Astrocyte (in vitro differentiated cells and primary cell): Measurements from ENCODE around the gene KIF19. TPM values are rescaled to one million over a fixed set of nuclear protein-coding genes. Genes with fewer than 3 reads are reported as not detected.

Experiments
- DNase-seq: peaks from one replicate; pipeline ENCODE4 v3.0.0-alpha.2; 2010; ENCODE audit warnings: low read depth
- FAIRE-seq: peaks from 2 replicates; lab custom pipeline; 2011; peaks lifted over from hg19 to GRCh38; lab: Jason Lieb, UNC
- H2AFZ ChIP-seq: 2 replicates; pipeline ENCODE4 v1.6.0; 2012; ENCODE audit warnings: low read depth, low read length, inconsistent platforms
- H3K27ac ChIP-seq: 2 replicates; pipeline ENCODE4 v1.5.1; 2011; ENCODE audit warnings: low read depth, low read length, inconsistent platforms
- H3K27me3 ChIP-seq: 2 replicates; pipeline ENCODE4 v1.6.0; 2011; ENCODE audit warnings: low read length, inconsistent platforms; ENCODE audit not compliant: insufficient read depth
- H3K36me3 ChIP-seq: 2 replicates; pipeline ENCODE4 v1.5.1; 2011; ENCODE audit warnings: low read length, inconsistent platforms; ENCODE audit not compliant: insufficient read depth
- H3K4me1 ChIP-seq: 2 replicates; pipeline ENCODE4 v1.5.1; 2011; ENCODE audit warnings: low read length, inconsistent platforms; ENCODE audit not compliant: insufficient read depth
- H3K4me2 ChIP-seq: 2 replicates; pipeline ENCODE4 v1.6.0; 2012; ENCODE audit warnings: low read length, inconsistent platforms
- H3K4me3 ChIP-seq: 2 replicates; pipeline ENCODE4 v1.5.1; 2011; ENCODE audit warnings: low read depth, mild to moderate bottlenecking, low read length, inconsistent platforms; ENCODE audit not compliant: insufficient read depth
- H3K79me2 ChIP-seq: 2 replicates; pipeline ENCODE4 v1.6.0; 2012; ENCODE audit warnings: mild to moderate bottlenecking, low read length, inconsistent platforms; ENCODE audit not compliant: insufficient read depth
- H3K9ac ChIP-seq: 2 replicates; pipeline ENCODE4 v1.6.0; 2012; ENCODE audit warnings: mild to moderate bottlenecking, low read length, inconsistent platforms
- H3K9me3 ChIP-seq: 2 replicates; pipeline ENCODE4 v1.5.1; 2012; ENCODE audit warnings: low read depth, mild to moderate bottlenecking, low read length, inconsistent platforms; ENCODE audit not compliant: insufficient read depth
- H4K20me1 ChIP-seq: 2 replicates; pipeline ENCODE4 v1.6.0; 2012; ENCODE audit warnings: low read length, inconsistent platforms; ENCODE audit not compliant: insufficient read depth
- H3K27ac Mint-ChIP-seq: one replicate; pipeline ENCODE4 v1.8.0; 2021; ENCODE audit warnings: mild to moderate bottlenecking, mixed read lengths; ENCODE audit not compliant: unreplicated experiment
- H3K27me3 Mint-ChIP-seq: one replicate; pipeline ENCODE4 v1.8.0; 2021; ENCODE audit warnings: low read depth, mixed read lengths; ENCODE audit not compliant: unreplicated experiment
- H3K36me3 Mint-ChIP-seq: one replicate; pipeline ENCODE4 v1.8.0; 2021; ENCODE audit warnings: low read depth, mixed read lengths; ENCODE audit not compliant: unreplicated experiment
- H3K4me1 Mint-ChIP-seq: one replicate; pipeline ENCODE4 v1.8.0; 2021; ENCODE audit warnings: low read depth, mixed read lengths; ENCODE audit not compliant: unreplicated experiment
- H3K4me3 Mint-ChIP-seq: one replicate; pipeline ENCODE4 v1.8.0; 2021; ENCODE audit warnings: mild to moderate bottlenecking, moderate library complexity, mixed read lengths; ENCODE audit not compliant: unreplicated experiment
- H3K9me3 Mint-ChIP-seq: one replicate; pipeline ENCODE4 v1.8.0; 2021; ENCODE audit warnings: mild to moderate bottlenecking, mixed read lengths; ENCODE audit not compliant: unreplicated experiment
- EZH2 ChIP-seq: IDR thresholded peaks from 2 replicates; pipeline ENCODE4 v1.6.1; 2012; ENCODE audit warnings: mild to moderate bottlenecking, low read length, inconsistent platforms; ENCODE audit not compliant: insufficient read depth
- total RNA-seq: library from RNA; stranded (reverse); gene quantifications from 2 replicates; pipeline ENCODE4 v1.2.1, GENCODE V29; 2021
- TF ChIP-seq, protein P1 (sequence below): IDR thresholded peaks from 2 replicates; pipeline ENCODE4 v1.5.1; 2011; ENCODE audit warnings: low read depth, mild to moderate bottlenecking, inconsistent platforms, low read length, moderate library complexity; ENCODE audit not compliant: insufficient read depth

The KIF19 gene
- total RNA-seq, 1 donor from 2014 or later = not detected

DNA sequence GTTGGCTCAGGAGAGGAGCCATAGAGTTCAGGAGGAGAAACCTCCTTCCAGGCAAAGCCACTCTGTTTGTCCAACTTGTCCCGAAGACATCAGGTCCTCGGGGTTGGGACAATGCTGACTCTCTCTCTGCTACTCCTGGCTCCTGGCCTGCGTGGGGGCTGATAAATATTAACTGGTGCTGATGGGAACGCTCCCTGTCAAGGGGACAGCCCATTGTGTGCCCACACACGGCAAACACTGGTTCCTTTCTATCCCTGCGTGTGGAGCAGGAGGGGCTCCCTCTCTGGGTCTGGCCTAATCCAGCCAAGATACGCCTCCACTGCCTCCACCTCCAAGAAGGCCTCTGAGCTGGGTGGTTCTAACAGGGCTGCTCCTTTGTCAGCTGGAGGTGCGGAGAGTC lies 4.4 kb downstream of the KIF19 start:
- H3K4me1 Mint-ChIP-seq = no peaks in the 10 kb centered on the region
- Histone ChIP-seq H3K4me2 (no peak overlapping the region), H3K79me2 (no peaks in the 10 kb centered on the region), H2AFZ (no peak overlapping the region), H3K27me3 (peaks cover 14% of the 10 kb centered on the region), H3K4me3 (no peak overlapping the region), H3K9me3 (peaks cover 5% of the 10 kb centered on the region), H4K20me1 (no peaks in the 10 kb centered on the region), H3K36me3 (no peaks in the 10 kb centered on the region), H3K4me1 (no peaks in the 10 kb centered on the region), H3K27ac (no peak overlapping the region), H3K9ac (no peak overlapping the region)
- peaks cover 51% of the 10 kb centered on the region for H3K27me3 Mint-ChIP-seq
- no peak overlapping the region for H3K27ac Mint-ChIP-seq
- no peak for TF ChIP-seq EZH2
- TF ChIP-seq, protein P1, sequence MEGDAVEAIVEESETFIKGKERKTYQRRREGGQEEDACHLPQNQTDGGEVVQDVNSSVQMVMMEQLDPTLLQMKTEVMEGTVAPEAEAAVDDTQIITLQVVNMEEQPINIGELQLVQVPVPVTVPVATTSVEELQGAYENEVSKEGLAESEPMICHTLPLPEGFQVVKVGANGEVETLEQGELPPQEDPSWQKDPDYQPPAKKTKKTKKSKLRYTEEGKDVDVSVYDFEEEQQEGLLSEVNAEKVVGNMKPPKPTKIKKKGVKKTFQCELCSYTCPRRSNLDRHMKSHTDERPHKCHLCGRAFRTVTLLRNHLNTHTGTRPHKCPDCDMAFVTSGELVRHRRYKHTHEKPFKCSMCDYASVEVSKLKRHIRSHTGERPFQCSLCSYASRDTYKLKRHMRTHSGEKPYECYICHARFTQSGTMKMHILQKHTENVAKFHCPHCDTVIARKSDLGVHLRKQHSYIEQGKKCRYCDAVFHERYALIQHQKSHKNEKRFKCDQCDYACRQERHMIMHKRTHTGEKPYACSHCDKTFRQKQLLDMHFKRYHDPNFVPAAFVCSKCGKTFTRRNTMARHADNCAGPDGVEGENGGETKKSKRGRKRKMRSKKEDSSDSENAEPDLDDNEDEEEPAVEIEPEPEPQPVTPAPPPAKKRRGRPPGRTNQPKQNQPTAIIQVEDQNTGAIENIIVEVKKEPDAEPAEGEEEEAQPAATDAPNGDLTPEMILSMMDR = no peak
- no peaks in the 10 kb centered on the region for H3K9me3 Mint-ChIP-seq
- FAIRE-seq (no peak), DNase-seq (no peak)
- H3K4me3 Mint-ChIP-seq = no peak overlapping the region
- peaks cover 2% of the 10 kb centered on the region for H3K36me3 Mint-ChIP-seq

- no peaks in the 10 kb centered on the region for H3K9me3 Mint-ChIP-seq
- Histone ChIP-seq H3K9me3 (peaks cover 5% of the 10 kb centered on the region), H3K4me1 (no peaks in the 10 kb centered on the region), H2AFZ (no peak overlapping the region), H3K9ac (no peak overlapping the region), H3K4me3 (no peak overlapping the region), H3K36me3 (no peaks in the 10 kb centered on the region), H3K27ac (no peak overlapping the region), H3K4me2 (no peak overlapping the region), H4K20me1 (no peaks in the 10 kb centered on the region), H3K27me3 (peaks cover 2% of the 10 kb centered on the region), H3K79me2 (no peaks in the 10 kb centered on the region)
- no peak overlapping the region for H3K27ac Mint-ChIP-seq
- no peak for FAIRE-seq
- H3K4me1 Mint-ChIP-seq = no peaks in the 10 kb centered on the region
- no peak for DNase-seq
- peaks cover 2% of the 10 kb centered on the region for H3K36me3 Mint-ChIP-seq
- TF ChIP-seq EZH2 = no peak
- TF ChIP-seq, protein P1 = no peak
- no peak overlapping the region for H3K4me3 Mint-ChIP-seq
- peaks cover 49% of the 10 kb centered on the region for H3K27me3 Mint-ChIP-seq
Observed at GRCh38 chr17:74332017-74332650, 6.1 kb downstream of the KIF19 start.

GRCh38 chr17:74332763-74333283 lies 6.8 kb downstream of the KIF19 start:
- Mint-ChIP-seq H3K4me3 (no peak overlapping the region), H3K27ac (no peak overlapping the region), H3K4me1 (no peaks in the 10 kb centered on the region), H3K9me3 (no peaks in the 10 kb centered on the region), H3K27me3 (peaks cover 48% of the 10 kb centered on the region), H3K36me3 (no peaks in the 10 kb centered on the region)
- no peaks in the 10 kb centered on the region for H3K36me3 ChIP-seq
- no peak overlapping the region for H3K27ac ChIP-seq
- H3K4me1 ChIP-seq = no peaks in the 10 kb centered on the region
- no peaks in the 10 kb centered on the region for H4K20me1 ChIP-seq
- H3K9me3 ChIP-seq = peaks cover 5% of the 10 kb centered on the region
- no peak overlapping the region for H3K4me2 ChIP-seq
- FAIRE-seq (no peak), DNase-seq (no peak)
- H3K4me3 ChIP-seq = no peak overlapping the region
- no peak overlapping the region for H3K9ac ChIP-seq
- H2AFZ ChIP-seq = no peak overlapping the region
- TF ChIP-seq, protein P1 = no peak
- TF ChIP-seq EZH2 = no peak
- peaks cover 2% of the 10 kb centered on the region for H3K27me3 ChIP-seq
- no peaks in the 10 kb centered on the region for H3K79me2 ChIP-seq
